Activated CD4-positive, alpha-beta T cell treated with anti-CD3 and anti-CD28 coated beads, Interleukin-2, amount 50 U/mL, for 16 hours (primary cell): ENCODE results near the gene TJP2.

ENCODE experiments used
- DNase-seq: peaks from one replicate; pipeline ENCODE4 v3.0.0-alpha.2; 2020

TJP2 gene

DNA sequence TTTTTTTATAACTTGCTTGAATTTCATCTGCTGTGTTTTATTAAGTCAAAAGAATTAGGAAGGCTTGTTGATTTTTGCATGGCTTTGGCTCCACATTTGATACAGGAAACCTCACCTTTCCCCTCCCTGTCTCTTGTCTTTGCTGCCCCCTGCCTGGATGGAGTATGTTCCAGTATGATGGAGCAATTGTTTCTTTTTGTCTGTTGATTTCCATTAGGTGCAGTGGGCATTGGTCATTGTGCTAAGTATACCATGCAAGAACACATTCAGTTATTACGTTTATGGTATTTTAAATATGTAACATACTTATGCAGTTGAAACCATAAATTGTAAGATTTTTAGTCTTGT lies 19.6 kb downstream of the TJP2 start:
- DNase-seq = no peak

DNA sequence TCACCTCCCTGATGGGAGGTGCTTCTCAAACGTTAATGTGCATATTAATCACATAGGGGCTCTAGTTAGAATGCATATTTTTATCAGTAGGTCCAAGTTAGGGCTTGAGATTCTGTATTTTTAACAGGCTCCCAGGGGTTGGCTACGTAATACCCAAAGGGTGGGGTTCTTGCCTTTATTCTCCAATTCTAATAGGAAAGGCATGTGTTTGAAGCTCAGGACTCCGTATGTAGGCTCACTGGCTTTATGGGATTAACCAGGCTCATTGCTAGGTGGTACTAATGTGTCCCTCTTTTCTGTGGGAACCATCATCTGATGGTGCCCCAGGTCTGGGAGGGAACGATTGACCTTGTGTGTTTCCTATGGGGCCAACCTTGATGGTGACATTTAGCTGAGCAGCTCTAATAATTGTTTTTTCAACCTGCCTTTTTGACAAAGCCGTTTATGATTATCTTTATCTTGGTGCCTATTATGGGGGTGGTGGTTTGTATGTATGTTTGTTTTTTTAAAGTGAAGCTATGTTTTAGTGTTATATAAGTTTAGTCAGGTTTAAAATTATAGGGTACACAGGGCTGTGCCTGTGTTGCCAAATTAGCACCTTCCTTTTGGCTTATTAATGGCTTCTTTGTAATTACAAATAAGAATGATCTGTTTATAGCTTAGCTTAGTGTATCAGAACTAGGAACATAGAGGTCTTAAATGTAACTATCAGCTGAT lies 20.8 kb downstream of the TJP2 start:
- DNase-seq = no peak

DNA sequence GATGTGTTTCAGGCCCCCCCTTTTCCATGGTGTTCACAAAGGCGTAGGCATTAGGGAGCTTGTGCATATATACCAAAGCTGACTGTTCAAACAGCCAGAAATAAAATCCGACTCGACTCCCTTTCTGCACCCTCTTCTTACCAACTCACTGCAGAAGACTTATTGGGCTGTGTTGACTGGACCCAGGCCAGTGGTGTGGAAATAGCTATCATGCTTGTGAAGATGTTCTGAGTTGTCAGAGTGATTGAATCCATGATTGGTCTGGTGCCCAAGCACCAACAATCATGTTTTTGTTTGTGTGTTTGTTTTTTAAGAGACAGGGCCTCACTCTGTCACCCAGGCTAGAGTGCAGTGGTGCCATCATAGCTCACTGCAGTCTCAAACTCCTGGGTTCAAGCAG lies 21.6 kb downstream of the TJP2 start:
- DNase-seq = no peak

DNA sequence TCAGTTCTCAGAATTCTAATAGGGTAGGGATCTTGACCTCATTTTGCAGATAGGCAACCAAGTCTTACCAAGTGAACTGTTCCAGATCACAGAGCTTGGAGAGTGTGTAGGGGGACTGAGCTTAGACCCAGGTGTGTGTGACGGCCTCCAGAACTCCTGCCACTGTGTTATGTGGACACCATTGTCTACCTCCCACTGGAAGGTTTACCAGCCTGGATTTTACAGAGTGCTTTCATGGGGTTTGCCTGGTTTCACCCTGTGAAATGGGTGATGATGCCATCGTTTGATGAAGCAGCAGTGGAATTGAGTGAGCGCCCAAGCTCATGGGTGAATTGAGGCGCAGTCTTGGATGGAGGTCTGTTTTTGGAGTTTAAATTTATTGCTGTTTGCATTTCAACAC lies 23.6 kb downstream of the TJP2 start:
- no peak for DNase-seq

DNA sequence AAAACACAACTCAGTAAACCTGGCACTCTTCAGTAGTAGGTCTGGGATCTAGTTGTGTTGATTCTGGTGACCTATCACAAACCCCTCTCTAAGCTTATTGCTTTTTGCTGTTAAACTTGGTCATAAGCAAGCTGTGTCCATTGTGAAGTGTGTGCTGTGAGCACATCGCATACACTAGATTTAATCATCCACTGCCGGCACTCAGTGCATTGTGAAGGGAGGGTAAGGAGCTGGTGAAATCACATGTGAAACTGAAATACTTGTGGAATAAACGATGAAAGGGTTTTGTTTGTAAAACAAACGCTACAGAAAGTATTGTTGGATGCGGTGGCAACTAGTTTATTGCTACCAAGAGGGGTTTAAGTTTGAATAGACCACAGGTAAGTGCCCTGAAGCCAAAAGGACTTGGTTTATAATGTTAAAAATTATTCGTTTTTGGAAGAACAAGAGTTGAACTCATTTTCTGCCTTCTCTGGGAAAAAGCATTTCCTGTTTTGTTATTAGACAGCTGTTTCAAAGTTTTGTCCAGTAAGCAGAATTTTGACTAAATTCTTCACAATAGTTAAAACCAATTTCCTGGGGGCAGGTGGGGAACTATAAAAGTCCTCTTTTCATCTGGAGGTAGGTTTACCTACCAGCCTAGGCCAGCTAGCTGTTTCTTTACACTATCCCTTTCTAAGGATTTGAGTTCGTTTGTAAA lies 24.6 kb downstream of the TJP2 start:
- DNase-seq = no peak

DNA sequence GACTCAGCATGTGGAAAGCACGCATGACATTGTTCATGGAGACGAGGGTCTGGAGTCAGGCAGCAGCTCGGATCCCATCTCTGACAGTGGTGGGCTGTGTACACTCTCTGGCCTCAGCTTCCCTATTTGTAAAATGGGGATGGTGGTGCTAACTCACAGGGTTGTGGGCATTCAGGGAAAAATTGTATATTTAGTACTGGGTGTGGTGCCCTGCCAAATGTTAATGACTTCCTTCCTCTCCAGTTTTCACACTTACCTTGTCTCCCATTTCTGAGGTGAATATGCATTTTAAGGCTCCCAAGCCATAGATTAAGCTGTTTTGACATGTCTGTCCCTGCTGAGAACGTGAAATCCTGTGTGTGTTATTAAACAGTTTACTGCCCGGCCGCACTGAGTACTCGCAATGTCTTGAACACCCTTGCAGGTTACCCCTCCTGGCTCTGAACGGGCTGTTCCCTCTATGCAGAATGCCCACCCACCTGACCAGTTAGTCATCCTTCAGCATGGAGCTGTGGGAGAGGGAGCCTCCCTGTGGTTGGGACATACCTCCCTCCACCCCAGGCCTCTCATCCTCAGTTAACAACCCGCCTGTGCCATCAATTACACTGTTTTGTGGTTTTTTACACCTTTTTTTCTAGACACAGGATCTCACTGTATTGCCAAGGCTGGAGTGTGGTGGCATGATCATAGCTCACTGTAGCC lies 25.8 kb downstream of the TJP2 start:
- no peak for DNase-seq

DNA sequence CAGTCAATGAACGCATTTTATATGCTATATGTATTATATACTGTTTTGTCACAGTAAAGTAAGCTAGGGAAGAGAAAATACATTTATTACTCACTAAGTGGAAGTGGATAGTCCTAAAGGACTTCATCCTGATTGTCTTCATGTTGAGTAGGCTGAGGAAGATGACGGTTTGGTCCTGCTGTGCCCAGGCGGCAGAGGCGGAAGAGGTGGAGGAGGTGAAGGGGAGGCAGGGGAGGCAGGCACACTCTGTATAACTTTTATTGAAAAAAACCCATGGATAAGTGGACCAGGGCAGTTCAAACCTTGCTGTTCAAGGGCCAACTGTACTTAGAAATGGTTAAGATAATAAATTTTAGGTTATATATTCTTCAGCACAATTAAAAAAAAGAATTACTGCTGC lies 28.5 kb downstream of the TJP2 start:
- DNase-seq = no peak

DNA sequence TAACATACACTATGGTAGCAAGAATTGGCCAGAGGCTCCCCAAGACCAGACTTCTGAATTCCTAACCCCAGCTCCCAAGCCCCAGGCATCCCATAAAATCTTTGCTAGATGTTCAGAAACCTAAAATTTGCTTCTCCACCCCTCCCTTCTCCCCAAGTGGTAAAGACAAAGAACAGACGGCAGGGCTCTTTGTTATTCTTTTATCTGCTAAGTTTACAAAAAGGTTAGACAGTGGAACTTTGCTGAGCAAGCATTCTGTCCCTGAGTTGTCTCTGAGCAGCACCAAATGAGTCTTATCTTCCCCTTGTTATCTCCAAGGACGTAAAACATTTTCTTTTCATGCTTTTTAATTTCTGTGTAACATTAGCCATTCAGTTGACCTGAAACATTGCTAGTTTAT lies 30.2 kb downstream of the TJP2 start:
- no peak for DNase-seq

DNA sequence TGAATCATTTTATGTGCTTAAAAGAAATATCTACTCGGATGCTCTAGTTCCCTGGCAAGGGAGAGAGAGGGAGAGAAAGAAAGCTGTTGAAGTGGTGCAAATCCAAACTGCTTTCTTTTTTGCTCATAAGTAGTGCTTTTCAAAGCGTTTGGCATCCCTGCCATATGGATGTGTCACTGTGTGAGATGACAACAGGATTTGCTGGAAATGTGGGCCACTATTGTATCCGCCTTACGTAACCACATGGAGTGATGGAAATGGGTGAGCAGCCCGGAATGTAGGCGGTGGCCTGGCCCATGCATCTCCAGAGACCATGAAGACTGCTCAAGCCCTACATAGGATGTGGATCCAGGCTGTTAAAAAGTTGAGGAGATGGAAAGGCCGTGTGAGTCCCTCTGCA lies 30.8 kb downstream of the TJP2 start:
- no peak for DNase-seq

DNA sequence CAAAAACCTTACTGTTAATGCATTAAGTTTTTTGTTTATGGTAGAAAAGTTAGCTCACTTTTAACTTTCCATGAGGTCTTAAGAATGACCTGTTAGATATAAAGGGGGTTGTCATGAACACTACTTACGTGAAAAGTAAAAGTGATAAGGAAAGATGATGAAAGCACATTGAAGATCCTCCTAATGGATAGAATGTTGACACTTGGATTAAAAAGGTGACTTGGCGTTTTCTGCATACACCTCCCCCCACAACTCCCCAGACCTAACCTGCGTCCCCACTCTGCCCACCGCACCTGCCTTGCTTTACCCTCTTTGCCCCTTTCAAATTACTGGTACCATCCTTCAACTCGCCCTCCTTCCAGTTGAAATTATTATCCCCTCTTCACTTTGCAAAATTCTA lies 32.0 kb downstream of the TJP2 start:
- DNase-seq = no peak

DNA sequence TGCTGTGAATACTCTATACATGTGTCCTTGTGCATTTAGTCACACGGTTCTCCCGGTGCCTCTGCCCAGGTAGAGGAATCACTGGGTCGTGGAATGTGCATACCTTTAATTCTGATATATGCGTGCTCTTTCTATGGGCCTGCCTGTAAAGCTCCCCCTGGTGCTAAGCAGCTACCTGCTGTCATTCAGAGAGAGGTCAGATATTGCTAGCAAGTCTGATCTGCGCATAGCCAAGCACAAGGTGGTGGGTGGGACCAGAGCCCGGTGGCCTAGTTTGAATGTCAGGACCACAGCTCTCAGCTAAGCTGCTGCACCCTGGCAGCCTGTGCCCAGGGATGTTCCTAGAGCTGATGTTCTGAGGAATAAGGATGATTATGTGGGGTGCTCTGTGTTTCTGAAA lies 33.4 kb downstream of the TJP2 start:
- DNase-seq = no peak

DNA sequence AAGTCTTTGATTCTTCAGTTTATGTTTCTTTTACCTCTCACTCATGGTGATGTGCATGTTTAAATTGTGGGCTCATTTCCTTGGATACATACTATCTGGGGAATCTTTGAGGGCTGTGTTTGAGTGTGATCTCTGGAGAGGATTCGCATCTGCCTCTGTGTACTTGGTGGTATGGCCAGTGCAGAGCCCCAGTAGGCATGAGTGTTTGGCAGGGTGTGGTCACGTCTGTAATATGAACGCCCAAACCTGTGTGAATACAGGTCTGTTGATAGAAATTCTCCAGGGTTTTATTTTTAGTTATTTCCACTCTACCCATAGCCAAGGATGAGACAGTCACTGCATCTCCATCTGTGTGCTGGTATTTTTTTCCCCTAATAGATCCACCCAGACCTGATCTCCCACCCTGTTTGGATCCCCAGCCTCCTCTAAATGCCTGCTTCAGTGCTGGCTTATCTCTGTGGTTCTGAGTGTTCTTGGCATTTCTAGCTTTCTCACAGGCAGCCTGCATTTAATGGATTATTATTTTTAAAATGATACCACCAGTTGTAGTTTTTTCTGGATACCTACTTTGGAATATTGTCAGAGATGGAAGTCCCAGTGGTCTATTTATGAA lies 37.5 kb downstream of the TJP2 start:
- DNase-seq = no peak

DNA sequence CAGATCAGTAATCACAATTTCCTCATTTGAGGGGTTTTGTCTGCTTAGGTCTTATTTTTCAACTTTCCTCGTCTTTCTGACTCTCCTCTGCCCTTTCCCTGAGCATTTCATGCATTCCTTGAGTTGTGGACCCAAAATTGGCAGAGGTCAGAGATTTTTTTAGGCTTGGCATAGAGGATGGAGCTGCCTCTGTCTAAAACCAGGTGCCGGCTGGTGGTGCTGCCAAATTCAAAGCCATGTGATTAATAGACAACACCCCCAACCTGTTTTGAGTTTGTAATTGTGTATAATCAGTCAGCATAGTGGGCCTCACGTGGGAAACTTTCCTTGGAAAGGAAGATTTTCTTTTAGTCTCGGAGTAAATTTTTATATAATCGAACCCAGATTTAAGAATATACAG lies 39.6 kb downstream of the TJP2 start:
- DNase-seq = no peak

DNA sequence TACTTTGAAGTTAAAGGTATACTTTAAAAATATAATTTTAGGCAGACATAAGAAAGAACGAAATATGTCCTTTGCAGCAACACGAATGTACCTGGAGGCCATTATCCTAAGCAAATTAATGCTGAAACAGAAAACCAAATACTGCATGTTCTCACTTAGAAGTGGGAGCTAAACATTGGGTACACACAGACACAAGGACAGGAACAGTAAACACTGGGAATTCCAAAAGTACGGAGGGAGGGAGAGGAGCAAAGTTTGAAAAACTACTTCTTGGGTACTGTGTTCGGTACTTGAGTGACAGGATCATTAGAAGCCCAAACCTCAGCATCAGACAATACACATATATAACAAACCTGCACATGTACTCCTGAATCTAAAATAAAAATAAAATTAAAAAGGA lies 40.9 kb downstream of the TJP2 start:
- DNase-seq = no peak

DNA sequence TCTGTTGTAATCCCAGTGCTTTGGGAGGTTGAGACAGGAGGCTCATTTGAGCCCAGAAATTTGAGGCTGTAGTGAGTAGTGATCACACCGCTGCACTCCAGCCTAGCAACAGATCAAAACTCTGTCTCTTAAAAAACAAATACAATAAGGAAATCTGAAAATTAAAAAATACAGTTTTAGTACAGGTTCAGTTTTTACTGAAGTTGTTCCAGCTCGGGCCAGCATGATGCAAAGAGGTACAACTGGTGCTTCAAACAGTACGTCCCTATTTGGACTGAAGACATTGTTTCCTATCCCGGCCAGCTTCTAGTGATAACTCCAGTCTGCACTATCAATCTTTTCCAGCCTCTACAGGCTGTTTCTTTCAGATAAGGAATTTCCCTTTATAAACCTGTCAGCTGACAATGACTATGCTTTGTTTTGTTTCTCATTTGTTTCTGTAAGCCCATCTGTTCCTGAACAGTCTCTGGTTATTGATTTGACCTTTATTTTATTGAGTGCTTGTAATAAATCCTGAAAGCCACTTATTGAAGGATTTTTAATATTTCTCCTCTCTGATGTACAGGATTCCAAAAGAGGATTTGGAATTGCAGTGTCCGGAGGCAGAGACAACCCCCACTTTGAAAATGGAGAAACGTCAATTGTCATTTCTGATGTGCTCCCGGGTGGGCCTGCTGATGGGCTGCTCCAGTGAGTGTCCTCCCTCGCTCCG lies 41.9 kb downstream of the TJP2 start:
- no peak for DNase-seq

DNA sequence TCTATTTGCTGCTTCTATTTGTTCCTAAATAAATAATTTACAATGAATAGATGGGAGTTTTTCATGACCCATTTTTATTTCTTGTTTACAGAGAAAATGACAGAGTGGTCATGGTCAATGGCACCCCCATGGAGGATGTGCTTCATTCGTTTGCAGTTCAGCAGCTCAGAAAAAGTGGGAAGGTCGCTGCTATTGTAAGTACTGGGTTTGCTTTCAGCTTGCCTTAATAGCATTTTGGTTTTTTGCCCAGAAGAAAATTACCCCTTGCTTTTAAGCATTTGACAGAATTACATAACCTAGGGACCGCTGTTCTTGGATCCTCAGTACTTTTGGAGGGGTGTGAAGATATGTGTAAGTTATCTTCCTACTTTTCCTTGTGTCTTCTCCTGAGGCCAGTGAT lies 44.1 kb downstream of the TJP2 start:
- no peak for DNase-seq

DNA sequence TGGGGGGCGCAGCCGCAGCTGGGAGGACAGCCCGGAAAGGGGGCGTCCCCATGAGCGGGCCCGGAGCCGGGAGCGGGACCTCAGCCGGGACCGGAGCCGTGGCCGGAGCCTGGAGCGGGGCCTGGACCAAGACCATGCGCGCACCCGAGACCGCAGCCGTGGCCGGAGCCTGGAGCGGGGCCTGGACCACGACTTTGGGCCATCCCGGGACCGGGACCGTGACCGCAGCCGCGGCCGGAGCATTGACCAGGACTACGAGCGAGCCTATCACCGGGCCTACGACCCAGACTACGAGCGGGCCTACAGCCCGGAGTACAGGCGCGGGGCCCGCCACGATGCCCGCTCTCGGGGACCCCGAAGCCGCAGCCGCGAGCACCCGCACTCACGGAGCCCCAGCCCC lies 47.0 kb downstream of the TJP2 start:
- DNase-seq = no peak

DNA sequence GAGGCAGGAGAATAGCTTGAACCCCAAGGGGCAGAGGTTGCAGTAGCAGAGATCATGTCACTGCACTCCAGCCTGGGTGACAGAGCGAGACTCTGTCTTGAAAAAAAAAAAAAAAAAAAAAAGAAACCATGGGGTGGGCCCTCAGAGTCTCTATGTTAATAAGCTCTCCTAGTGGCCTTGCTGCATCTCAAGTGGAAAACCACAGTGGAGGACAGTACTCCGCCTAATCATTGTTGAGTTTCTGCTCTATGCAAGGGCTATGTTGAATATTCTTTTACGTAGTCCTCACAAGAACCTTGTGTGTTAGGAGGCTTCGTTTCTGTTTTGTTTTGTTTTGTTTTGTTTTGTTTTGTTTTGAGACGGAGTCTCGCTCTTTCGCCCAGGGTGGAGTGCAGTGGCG lies 48.9 kb downstream of the TJP2 start:
- DNase-seq = no peak

DNA sequence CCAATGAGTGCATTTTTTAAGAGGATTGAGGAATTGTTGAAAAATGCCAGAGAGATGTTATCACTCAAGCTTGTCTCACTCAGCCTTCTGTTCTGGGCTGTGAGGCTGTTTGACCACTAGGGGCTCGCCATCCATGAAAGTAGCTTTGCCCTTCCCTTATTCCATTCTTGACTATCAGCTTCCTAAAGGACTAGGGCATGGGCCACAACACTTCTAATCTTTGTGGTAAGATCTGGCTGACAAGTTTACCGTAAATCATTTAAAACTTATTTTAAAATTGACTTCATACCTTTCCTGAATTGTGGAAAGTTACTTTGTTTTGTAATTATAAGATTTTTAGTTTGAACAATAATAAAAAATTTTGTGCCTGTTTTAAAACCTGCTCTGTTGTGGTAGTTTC lies 49.5 kb downstream of the TJP2 start:
- DNase-seq = no peak

DNA sequence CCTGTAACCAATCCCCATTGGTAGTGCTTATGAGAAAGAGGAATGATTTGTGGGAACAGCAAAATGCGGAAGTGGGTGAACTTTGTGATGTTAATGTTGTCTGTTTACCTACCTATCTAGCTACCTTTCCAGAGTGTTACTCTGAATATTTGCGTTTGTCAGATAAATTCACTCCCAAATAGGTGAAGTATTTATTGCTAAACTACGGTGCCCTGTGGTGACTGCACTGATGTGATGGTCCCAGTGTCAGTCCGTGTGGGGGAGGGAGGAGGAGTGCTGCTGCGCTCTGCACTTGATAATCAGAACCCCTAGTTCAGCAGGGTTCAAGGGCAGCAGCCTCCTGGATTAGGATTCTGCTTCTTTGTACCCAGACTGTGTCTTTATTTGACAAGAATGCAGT lies 55.3 kb downstream of the TJP2 start:
- DNase-seq = no peak

DNA sequence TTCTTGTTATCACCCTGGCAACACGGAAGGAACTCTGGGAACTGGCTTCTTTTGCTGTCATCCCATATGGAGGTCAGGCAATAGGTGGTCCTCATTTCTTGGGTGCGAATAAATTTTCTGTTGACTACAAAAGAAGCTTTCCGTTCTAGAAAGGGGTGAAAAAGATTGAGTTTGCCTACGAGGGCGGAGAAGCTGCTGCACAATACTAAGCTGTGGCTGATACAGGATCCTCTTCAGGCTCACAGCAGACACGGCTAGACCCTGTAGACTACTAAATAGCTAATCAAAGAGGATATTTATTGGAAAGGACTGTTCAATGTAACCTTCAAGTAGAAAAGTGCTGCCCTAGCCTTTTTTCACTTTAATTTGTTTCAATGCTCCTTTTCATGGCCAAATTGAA lies 58.1 kb downstream of the TJP2 start:
- DNase-seq = no peak

DNA sequence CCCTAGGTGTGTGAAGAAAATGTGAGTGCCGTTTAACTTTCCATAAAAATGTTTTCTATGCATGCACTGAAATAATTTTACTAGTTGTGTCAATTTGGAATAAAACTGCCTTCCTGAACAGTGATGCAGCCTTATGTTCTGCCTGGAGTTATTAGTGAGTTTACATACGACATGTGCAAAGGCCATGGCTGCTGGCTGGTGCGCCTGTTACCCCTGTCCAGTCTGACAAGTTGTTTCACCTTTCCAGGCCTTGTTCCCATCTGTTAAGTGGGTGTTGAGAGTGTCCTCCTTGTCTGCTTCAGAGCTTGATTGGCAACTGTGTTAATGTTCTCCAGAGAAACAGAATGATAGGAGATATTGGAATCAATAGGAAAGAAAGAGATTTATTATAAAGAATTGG lies 60.6 kb downstream of the TJP2 start:
- no peak for DNase-seq

DNA sequence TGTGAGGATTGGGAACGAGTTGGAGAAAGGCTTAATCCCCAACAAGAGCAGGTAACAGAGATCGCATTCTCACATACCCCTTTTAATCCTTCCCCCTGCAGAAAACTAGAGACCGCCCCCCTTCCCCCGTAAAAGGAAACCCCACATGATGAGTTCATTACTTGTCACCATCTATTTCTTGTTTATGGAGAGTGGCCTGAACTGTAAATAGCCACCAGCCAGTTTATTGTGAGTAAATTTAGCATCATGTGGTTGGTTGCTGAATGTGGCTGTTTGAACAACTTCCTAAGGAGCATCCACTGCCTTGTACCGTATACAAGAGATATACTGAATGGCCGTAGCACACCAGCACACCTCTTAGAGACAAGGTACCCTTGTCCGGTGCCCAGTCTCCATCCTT lies 62.1 kb downstream of the TJP2 start:
- no peak for DNase-seq
